ENCODE data around the gene ABL1. TPM values are rescaled to one million over a fixed set of nuclear protein-coding genes. Genes with fewer than 3 reads are reported as not detected.

Gene ABL1
- total RNA-seq, 1 donor from 2014 or later, result 33.0 TPM

DNA sequence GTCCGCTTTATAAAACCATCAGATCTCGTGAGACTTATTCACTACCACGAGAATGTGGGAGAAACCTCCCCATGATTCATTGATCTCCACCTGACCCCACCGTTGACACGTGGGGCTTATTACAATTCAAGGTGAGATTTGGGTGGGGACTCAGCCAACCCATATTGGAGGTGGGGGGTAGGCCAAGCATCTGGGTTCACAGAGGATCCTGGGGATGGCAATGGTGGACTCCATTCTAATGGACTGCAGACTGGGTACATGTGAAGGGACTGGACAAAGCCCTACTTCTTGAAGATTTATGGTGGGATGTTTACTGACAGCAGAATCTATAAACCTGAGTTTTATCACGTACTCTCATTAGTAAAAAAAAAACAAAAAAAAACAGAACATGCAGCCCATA lies 46.5 kb downstream of the ABL1 start:
- ATAC-seq (no peak), DNase-seq (ENCODE audit: missing footprints) (no peak)
- intact Hi-C loops (cut with DNase I), result no loop called here

DNA sequence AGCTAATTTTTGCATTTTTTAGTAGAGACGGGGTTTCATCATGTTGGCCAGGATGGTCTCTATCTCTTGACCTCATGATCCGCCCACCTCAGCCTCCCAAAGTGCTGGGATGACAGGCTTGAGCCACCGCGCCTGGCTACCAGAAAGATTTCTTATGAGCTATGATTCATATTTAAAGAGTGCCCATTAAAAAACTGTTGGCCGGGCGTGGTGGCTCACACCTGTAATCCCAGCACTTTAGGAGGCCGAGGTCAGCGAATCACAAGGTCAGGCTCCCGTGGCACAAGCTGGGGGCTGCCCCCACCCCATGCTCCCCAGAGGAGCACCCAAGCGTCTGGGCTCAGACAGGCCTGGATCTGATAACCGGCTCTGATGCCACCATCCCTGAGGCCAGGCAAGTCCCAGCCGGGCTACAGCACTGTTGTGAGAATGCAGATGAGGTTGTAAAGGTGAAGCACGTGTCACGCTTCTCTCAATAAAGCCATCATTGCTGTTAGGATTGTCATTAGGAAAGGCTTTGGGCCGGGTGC lies 47.7 kb downstream of the ABL1 start:
- DNase-seq (ENCODE audit: missing footprints), result peak; percentile 52

DNA sequence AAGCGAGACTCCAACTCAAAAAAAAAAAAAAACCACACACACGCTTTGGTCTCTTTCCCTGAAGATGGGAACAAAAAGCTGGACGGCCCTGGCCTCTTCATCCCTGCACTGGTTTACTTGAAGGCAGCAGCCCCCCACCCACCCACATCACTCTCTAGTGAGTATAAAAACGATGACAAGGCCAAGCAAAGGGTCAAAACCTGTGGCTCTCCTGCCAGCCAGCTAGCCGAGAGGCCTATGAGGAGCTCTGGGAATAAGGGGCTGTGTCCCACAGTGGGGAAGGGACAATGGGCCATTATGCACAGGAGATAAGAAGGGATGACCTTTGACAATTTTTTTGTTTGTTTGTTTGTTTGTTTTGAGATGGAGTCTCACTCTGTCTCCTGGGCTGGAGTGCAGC lies 48.4 kb downstream of the ABL1 start:
- DNase-seq (ENCODE audit: missing footprints) (peak; percentile 37), ATAC-seq (no peak)
- intact Hi-C loops (cut with DNase I), result no loop called here

More for the DNA sequence above, 47.7 kb downstream of the ABL1 start:
- ATAC-seq, result no peak
- intact Hi-C loops (cut with DNase I), result no loop called here

DNA sequence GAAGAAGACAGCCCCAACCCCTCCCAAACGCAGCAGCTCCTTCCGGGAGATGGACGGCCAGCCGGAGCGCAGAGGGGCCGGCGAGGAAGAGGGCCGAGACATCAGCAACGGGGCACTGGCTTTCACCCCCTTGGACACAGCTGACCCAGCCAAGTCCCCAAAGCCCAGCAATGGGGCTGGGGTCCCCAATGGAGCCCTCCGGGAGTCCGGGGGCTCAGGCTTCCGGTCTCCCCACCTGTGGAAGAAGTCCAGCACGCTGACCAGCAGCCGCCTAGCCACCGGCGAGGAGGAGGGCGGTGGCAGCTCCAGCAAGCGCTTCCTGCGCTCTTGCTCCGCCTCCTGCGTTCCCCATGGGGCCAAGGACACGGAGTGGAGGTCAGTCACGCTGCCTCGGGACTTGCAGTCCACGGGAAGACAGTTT lies 49.1 kb downstream of the ABL1 start:
- intact Hi-C loops (cut with DNase I), result no loop called here
- no peak for ATAC-seq
- DNase-seq (ENCODE audit: missing footprints), result peak; percentile 65

DNA sequence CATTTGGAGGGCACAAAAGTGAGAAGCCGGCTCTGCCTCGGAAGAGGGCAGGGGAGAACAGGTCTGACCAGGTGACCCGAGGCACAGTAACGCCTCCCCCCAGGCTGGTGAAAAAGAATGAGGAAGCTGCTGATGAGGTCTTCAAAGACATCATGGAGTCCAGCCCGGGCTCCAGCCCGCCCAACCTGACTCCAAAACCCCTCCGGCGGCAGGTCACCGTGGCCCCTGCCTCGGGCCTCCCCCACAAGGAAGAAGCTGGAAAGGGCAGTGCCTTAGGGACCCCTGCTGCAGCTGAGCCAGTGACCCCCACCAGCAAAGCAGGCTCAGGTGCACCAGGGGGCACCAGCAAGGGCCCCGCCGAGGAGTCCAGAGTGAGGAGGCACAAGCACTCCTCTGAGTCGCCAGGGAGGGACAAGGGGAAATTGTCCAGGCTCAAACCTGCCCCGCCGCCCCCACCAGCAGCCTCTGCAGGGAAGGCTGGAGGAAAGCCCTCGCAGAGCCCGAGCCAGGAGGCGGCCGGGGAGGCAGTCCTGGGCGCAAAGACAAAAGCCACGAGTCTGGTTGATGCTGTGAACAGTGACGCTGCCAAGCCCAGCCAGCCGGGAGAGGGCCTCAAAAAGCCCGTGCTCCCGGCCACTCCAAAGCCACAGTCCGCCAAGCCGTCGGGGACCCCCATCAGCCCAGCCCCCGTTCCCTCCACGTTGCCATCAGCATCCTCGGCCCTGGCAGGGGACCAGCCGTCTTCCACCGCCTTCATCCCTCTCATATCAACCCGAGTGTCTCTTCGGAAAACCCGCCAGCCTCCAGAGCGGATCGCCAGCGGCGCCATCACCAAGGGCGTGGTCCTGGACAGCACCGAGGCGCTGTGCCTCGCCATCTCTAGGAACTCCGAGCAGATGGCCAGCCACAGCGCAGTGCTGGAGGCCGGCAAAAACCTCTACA lies 49.8 kb downstream of the ABL1 start:
- intact Hi-C loops (cut with DNase I), result no loop called here
- ATAC-seq (no peak), DNase-seq (ENCODE audit: missing footprints) (peak; percentile 60)

DNA sequence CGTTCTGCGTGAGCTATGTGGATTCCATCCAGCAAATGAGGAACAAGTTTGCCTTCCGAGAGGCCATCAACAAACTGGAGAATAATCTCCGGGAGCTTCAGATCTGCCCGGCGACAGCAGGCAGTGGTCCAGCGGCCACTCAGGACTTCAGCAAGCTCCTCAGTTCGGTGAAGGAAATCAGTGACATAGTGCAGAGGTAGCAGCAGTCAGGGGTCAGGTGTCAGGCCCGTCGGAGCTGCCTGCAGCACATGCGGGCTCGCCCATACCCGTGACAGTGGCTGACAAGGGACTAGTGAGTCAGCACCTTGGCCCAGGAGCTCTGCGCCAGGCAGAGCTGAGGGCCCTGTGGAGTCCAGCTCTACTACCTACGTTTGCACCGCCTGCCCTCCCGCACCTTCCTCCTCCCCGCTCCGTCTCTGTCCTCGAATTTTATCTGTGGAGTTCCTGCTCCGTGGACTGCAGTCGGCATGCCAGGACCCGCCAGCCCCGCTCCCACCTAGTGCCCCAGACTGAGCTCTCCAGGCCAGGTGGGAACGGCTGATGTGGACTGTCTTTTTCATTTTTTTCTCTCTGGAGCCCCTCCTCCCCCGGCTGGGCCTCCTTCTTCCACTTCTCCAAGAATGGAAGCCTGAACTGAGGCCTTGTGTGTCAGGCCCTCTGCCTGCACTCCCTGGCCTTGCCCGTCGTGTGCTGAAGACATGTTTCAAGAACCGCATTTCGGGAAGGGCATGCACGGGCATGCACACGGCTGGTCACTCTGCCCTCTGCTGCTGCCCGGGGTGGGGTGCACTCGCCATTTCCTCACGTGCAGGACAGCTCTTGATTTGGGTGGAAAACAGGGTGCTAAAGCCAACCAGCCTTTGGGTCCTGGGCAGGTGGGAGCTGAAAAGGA lies 50.7 kb downstream of the ABL1 start:
- no peak for ATAC-seq
- peak; percentile 67 for DNase-seq (ENCODE audit: missing footprints)
- intact Hi-C loops (cut with DNase I), result no loop called here

DNA sequence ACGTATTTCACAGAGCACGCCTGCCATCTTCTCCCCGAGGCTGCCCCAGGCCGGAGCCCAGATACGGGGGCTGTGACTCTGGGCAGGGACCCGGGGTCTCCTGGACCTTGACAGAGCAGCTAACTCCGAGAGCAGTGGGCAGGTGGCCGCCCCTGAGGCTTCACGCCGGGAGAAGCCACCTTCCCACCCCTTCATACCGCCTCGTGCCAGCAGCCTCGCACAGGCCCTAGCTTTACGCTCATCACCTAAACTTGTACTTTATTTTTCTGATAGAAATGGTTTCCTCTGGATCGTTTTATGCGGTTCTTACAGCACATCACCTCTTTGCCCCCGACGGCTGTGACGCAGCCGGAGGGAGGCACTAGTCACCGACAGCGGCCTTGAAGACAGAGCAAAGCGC lies 51.9 kb downstream of the ABL1 start:
- DNase-seq (ENCODE audit: missing footprints), result peak; percentile 53
- intact Hi-C loops (cut with DNase I), result no loop called here
- peak; percentile 12 for ATAC-seq

DNA sequence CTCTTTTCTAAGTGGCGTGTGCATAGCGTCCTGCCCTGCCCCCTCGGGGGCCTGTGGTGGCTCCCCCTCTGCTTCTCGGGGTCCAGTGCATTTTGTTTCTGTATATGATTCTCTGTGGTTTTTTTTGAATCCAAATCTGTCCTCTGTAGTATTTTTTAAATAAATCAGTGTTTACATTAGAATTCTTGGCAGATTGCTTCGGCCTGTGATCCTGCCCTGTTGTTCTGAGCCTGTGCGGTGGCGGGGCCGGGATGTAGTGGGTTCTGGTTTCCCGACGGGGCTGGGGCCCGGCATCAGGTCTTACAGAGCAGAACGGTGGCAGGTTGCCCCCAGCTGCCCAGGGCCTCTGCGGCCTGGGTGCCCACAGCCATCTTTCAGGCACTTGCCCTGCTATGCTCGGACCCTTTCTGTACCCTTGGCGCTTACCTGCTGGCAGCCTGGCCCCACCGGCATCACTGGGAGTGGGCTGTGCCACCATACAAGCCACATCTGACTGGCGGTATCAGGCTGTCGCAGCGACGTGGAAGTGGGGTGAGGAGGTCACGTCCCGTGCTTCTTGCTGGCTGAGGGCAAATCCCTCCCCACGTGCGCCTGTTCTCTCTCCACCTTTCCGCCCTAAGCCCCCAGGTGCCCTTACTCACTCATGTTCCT lies 52.6 kb downstream of the ABL1 start:
- no peak for ATAC-seq
- intact Hi-C loops (cut with DNase I), result no loop called here
- peak; percentile 18 for DNase-seq (ENCODE audit: missing footprints)

DNA sequence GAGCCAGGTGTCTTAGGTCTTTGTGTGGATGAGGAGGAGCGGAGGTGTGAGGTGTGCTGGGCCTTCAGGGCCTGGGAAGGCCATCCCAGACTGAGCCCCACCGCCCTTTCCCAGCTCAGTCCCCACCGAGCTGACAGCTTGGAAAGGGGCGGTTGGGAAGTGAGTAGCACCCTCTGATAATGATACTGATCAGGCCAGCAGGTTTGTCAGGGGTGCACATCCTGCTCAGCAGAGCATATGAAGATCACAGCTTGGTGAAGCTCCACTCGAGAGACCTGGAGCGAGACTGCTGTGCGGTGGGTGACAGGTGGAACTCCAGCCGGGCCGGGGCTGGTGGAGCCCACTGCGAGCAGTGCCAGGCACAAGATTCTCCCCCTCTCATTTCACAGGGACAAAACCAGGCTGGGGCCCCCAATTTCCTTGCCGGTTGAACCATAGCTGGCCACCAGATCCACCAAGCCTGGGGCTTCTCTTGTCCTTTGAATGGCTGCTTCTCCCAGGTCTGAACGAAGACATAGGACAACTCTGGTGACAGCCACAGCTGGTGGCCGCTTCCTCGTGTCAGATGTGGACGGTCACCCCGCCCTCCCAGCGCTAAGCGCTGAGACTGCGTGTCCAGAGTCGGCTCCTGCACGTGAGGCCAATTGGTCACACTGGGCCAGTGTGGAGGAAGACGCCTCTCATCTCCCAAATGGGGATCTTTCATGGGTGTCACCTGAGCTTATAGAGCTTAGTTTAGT lies 53.3 kb downstream of the ABL1 start:
- DNase-seq (ENCODE audit: missing footprints) (peak; percentile 46), ATAC-seq (no peak)
- intact Hi-C loops (cut with DNase I), result no loop called here

DNA sequence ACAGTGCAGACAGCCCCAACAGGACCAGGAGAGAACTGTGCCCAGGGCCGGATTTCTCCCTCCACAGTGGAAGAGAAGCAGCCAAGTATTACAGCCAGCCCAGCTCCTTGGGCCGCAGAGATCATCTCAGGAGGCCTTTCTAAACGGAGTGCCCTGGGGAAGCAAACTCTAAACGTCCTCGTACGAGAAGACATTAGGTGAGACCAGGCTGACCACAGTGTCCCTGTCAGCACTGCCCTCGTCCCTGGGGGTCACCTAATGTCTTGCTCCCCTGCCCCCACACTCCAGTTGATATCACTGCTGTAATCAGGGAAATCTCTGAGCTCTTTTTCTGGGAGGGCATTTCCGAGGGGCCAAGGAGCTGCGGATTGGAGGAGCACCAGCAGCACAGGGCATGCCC lies 55.1 kb downstream of the ABL1 start:
- ATAC-seq (no peak), DNase-seq (ENCODE audit: missing footprints) (no peak)
- intact Hi-C loops (cut with DNase I), result no loop called here

DNA sequence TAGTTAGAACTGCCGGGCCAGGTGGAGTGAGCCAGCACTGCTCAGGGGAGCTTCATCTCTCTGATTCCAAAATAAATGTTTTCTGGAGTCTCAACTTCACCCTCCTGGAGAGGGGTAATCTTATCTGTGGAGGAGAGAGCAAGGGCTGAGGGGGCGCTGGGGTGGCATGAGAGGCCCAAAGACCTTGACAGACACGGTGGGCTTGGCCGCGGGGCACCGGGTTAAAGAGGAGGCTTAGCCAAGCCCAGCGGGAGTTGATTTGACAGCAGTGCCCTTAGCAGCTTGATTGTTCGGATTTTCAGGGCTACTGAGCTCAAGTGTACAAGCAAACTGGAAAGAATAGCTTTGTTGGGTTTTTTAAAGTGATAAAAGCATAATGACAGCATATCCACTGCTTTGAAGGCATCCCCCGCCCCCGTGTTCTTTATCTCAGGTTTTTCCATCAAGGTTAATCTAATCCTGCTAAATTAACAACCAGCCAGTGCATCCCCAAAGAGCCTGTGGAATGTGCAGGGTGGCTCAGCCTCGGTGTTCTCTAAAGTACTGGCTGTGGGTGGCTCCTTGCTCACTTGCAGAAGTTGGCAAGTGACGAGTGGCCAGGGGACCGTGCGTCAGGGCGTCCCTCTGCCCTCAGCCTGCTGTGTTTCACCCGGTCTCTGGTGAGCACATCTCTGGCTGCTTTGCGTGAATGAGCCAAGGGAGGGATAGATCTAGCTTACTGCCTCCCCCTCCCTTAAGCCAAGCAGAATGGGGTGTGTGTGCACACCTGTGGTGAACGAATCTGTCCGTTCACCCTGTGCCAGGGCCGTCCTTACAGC lies 56.0 kb downstream of the ABL1 start:
- intact Hi-C loops (cut with DNase I), result no loop called here

DNA sequence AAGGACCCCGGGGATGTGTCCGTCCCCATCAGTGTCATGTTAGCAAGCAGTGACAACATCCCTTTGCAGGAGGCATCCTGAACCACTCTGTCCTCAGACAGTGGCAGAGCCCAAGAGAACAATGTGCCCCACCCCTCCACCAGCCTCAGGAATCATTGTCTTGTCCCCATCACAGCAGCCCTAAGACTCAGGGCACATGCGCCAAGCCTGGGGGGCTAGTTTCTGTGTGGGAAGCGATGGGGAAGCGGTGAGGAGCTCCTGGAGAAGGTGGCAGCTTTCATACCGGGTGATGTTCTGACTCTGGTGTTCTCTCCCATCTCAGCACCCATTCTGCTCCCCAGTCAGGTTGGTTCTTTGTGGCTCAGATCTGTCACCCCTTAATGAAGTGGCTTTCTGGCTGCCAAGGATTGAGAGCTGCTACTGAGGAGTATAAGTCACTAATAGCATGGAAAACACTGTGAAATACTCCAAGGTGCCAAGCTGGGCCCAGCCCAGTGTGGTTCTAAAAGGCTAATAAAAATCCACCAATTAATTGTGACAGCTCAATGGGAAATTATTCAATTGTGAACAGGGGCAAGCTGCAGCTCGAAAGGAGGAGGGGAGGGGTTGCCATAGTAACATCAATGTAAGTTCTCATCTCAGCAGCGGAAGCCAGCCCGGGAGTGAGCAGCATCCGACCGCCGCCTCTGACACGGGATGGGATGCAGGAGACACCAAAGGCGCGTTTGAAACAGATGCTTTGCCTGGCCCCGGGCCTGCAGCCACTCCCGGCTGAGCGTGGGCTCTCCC lies 56.8 kb downstream of the ABL1 start:
- intact Hi-C loops (cut with DNase I), result no loop called here
- DNase-seq (ENCODE audit: missing footprints) (peak; percentile 72), ATAC-seq (no peak)

More for the DNA sequence above, 56.0 kb downstream of the ABL1 start:
- ATAC-seq (no peak), DNase-seq (ENCODE audit: missing footprints) (peak; percentile 62)

DNA sequence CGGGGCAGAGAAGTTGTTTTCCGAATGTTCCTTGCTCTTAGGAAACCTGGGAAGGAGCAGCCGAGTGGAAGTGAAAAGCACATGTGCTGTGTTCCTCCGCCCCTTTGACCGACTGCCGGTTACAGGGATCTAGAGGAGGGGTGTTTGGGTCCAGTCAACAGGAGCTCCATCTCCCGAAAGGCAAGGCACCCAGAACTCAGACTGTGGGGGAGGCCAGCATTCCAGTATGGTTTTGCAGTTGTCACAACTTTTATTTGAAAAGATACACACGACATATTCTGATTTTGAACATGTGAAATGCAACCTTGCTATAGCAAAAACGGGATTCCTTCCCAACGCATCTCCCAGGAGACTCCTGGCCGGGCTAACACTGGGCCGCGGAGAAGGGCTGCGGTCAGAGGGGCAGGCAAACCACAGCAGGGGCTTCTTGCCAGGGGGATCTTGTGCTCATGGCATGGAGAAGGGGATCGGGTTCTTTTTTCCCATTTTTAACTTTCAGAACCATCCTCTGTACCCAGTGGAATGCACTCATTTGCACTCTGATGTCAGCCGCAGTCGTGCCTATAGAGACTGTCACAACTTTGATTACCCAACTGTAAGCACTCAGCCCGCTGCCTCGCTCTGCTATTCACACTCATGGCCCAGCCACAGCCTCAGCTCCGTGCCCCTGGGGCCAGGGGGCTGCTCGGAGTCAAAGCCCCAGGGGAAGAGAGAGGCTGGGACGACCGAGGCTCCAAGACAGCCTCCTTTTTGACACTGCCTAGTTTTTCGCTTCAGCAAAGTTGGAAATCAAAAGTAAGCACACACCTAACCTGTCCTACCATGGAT lies 57.6 kb downstream of the ABL1 start:
- DNase-seq (ENCODE audit: missing footprints) (peak; percentile 57), ATAC-seq (no peak)
- intact Hi-C loops (cut with DNase I), result no loop called here

DNA sequence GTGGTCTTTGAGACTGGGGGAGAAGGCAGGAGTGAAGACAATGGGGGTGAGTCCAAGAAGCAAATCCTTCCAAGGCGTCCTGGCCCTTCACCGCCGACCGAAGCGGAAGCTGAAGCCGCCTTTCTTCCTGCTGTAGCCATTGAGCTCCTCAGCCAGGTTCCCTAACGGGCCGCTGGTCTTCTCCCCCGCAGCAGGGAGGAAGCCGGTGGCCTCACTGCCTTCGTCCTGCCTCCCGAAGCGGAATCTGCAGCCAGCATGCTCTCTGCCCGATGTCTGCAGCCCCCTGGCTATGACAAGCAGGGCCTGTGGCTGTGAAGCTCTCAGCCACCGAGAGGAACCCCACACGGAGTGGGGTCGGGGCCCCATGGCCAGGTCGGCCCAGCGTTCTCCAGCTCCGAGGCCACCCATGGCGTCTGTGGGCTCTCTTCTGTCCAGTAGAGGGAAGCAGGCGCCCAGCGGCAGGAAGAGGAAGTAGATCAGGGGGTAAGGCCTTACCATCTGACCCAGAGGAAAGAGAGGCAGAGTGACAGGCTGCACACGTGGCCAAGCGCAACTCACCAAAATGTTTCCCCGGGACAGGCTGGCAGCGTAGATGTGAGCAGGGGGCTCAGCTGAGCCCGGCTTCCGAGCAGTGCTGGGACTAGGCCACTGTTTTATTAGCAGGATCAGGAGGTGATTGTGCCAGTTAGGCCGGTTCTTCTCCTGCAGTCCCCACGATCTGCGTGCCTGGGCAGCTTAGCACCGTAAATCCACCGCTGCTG lies 58.5 kb downstream of the ABL1 start:
- ATAC-seq, result peak; percentile 40
- intact Hi-C loops (cut with DNase I), result no loop called here
- DNase-seq (ENCODE audit: missing footprints), result peak; percentile 85

DNA sequence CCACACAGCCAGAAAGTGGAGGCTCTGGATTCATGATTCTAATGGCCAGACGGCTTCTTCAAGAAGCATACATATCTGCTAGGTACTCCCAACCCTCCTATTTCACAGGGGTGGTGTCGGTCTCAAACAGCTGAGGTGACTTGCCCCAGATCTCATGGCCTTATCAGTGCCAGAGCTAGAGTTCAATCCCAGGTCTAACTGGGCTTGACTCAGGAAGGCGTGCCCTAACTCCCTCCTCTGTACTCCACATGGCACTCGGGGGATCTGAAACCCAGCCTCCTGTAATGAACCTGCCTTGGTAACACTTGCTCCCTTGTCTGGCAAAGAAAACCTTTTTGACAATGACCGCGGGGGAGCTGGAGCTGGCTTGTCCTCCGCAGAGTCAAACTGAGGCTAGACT lies 59.5 kb downstream of the ABL1 start:
- ATAC-seq (no peak), DNase-seq (ENCODE audit: missing footprints) (peak; percentile 5)
- intact Hi-C loops (cut with DNase I), result no loop called here
